GM12891 (cell line): ENCODE data around the gene NEDD4L.

Experiments
- PAX5 ChIP-seq: IDR thresholded peaks from 2 replicates; pipeline ENCODE4 v1.6.1; 2011; ENCODE audit warnings: low read length, moderate library complexity, mild to moderate bottlenecking; ENCODE audit not compliant: insufficient read depth, severe bottlenecking
- POLR2A ChIP-seq: IDR thresholded peaks from 2 replicates; pipeline ENCODE4 v1.6.1; 2011; ENCODE audit warnings: low read depth, low read length, control low read depth
- POLR2AphosphoS5 ChIP-seq: IDR thresholded peaks from 2 replicates; pipeline ENCODE4 v1.6.1; 2011; ENCODE audit warnings: low read depth, low read length, control low read depth
- TAF1 ChIP-seq: IDR thresholded peaks from 2 replicates; pipeline ENCODE4 v1.6.1; 2011; ENCODE audit warnings: low read depth, low read length, control low read depth

DNA sequence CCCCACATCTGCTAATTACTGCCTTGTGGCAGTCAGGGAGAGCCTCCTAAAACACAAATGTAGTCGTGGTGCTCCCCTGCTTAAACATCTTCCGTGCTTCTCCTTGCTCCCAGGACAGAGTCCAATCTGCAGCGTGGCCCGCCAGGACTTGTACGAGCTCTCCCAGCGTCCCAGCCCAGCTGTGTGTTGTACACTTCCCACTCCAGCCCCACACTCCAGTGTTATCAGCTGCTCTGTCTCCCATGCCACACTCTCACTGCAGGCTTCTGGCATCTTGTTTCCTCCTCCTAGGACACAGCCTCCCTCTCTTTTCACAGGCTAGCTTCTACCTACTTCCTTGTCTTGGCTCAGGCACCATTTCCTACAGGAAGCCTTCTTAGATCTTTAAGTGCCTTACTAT lies 385.4 kb downstream of the NEDD4L start:
- TF ChIP-seq POLR2AphosphoS5 (no peak), POLR2A (no peak), TAF1 (no peak), PAX5 (no peak)
